D721Med (cell line): ENCODE results near the gene ZMIZ1.

Experiments
- DNase-seq: peaks from one replicate; pipeline ENCODE4 v3.0.0; 2011; ENCODE audit warnings: low spot score; ENCODE audit not compliant: insufficient read length
- FAIRE-seq: peaks from 2 replicates; lab custom pipeline; 2011; peaks lifted over from hg19 to GRCh38; lab: Jason Lieb, UNC
- TF ChIP-seq, protein P1 (sequence below): IDR thresholded peaks from 2 replicates; pipeline ENCODE4 v1.5.1; 2012; ENCODE audit warnings: mild to moderate bottlenecking, control low read depth; ENCODE audit not compliant: insufficient read depth; ENCODE audit errors: missing control alignments

ZMIZ1 gene

DNA sequence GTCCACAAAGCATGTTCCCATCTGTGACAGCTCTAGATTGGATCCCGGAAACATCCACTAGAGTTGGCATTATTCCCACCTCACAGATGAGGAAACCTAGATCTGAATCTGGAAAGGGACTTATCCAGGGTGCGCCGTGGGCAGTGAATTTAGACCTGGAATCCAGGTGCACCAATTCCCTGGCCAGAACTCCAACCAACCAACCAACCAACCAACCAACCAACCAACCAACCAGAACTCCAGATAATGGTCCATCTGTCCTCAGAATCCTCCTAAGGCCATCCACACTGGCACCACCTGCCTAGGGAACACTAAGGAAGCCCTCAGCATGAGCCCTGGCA lies 42.0 kb upstream of the ZMIZ1 start:
- TF ChIP-seq, protein P1, sequence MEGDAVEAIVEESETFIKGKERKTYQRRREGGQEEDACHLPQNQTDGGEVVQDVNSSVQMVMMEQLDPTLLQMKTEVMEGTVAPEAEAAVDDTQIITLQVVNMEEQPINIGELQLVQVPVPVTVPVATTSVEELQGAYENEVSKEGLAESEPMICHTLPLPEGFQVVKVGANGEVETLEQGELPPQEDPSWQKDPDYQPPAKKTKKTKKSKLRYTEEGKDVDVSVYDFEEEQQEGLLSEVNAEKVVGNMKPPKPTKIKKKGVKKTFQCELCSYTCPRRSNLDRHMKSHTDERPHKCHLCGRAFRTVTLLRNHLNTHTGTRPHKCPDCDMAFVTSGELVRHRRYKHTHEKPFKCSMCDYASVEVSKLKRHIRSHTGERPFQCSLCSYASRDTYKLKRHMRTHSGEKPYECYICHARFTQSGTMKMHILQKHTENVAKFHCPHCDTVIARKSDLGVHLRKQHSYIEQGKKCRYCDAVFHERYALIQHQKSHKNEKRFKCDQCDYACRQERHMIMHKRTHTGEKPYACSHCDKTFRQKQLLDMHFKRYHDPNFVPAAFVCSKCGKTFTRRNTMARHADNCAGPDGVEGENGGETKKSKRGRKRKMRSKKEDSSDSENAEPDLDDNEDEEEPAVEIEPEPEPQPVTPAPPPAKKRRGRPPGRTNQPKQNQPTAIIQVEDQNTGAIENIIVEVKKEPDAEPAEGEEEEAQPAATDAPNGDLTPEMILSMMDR = no peak
- FAIRE-seq = no peak
- DNase-seq = no peak

DNA sequence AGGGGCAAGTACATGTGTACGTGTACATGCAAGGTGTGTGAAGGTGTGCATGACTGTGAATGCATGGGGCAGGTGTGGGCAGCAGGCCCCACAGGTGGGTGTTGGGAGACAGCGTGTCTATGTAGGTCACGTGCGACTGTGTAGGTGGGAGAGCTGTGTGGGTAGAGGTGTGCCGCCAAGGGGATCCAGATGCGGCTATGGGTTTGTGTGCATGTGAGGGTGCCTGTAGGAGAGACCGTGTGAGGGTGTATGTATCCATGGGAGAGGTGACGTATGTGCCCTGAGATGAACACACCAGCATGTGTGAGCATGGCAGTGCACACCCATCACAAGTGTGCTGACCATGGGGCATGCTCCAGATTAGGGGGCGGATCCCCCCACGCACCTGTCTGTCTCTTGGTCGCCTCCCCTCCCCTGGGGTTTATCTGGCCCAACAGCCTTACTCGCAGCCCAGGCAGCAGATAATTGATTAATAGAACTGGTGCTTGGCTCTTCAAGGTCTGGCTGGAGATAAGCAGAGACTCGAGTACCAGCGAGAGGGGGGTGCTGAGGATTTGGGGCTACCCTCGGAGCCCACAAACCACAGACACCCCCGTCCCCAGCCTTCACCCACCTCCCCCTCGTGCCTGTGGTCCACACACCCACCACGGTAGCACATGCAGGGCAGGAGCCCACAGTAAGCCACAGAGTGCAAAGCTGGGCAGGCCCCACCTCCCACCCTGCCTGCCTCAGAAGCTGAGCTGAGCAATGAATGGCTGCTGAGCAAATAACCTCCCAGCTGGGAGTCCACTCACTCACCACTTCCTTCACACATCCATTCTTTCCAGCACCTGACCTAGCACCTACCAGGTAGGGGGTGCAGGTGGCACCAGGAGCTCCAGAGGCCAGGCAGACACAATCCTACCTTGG lies 41.4 kb upstream of the ZMIZ1 start:
- no peak for FAIRE-seq
- TF ChIP-seq, protein P1 = no peak
- no peak for DNase-seq

DNA sequence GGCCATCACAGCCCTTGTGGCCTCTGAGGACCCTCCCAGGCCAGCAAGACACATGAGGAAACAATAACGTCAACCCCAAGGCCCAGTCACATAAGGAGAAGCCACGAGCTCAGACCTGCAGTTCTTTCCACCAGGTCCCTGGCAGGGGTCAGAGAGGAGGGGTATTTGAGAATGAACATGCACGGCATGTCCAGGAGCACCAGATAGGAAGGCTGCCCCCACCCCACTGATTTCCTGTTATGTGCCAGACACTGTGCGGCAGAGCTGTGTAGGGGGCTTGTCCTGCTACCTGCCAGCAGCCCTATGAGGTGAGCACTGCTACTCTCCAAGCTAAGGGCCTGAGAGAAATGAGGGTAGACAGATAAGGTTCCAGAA lies 40.7 kb upstream of the ZMIZ1 start:
- no peak for DNase-seq
- TF ChIP-seq, protein P1 = no peak
- FAIRE-seq = no peak

DNA sequence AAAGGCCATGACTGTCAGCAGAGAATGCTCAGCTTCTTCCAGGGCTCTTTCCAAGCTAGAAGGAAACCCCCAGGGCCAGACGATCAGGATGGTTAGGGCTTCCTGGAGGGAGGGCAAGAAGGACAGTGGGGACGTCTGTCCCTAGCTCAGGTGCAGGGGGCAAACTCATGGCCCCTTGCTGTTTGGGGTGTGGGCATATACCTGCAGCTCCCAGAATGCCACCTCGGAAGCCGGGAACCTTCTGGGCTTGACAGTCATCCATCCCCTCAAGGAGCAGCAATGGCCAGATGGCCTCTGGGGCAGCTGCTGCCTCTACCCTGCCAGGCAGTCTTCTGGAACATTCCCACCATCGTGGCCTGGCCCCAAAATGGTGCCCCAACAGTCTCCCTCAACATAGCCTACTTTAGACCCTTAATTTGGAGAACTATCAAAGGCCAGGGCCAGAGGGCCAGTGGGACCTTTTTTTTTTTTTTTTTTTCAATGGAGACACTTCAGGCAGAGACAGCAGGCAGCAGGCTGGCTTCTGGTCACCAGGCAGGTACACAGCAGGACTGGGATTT lies 40.2 kb upstream of the ZMIZ1 start:
- TF ChIP-seq, protein P1 = no peak
- no peak for DNase-seq
- FAIRE-seq = no peak

DNA sequence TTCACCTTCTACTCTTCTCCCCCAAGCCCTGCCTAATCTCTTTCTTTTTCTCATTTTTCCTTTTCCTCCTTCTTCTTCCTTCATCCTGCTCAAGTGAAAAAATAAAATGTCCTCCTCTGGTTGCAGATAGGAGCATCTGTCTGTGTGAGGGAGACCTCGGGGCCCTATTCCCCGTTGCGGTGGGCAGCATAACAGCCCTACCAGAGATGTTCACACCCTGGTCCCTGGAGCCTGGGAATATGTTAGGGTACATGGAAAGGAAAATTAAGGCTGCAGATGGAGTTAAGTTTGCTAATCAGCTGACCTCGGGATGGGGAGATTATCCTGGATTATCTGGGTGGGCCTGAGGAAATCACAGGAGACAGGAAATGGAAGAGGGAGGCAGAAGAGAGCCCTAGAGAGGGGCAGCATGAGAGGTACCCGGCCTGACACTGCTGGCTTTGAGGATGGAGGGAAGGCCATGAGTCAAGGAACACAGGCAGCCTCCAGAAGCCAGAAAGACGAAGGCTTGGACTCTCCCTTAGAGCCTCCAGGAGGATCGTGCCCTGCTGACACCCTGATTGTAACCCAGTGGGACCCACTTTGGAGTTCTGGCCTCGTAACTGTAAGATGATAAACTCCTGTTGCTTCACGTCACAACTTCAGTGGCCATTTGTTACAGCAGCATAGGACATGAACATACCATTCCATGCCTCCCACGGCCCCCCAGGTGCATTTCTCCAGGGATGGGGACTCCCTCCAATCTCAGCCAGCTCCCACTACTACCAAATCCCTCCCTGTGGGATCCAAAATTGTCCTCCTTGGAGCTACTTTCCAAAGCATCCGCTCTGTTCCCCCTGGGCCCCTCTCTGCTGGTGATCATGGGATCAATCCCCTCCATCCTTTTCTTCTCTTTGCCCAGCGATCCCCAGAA lies 39.0 kb upstream of the ZMIZ1 start:
- TF ChIP-seq, protein P1 = no peak
- no peak for FAIRE-seq
- no peak for DNase-seq

DNA sequence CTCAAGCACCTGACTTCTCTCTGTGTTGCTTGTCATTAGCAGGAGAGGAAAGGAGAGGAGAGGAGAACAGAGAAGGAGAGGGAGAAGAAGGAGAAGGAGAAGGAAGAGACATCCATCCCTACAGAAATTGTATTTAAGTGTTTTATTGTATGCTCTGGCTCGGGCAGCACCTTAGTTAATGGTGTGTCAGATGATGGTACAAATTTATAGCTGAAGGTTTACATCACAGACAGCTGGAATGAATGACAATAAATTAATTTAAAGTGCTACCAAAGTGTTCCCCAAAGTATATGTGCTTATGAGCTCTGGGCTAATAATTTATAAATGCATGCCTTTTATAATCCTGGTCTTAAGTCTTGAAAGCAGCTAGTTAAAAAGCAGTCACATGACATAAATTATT lies 38.1 kb upstream of the ZMIZ1 start:
- no peak for FAIRE-seq
- TF ChIP-seq, protein P1 = no peak
- no peak for DNase-seq
